GM18517 (cell line): Measurements from ENCODE around the gene NF1.

Experiments
- ATAC-seq: cut with Tn5 transposase; IDR thresholded peaks from one replicate; pipeline ENCODE4 v1.9.1; 2021; ENCODE audit warnings: mild to moderate bottlenecking, moderate library complexity; ENCODE audit not compliant: unreplicated experiment

NF1 gene

GRCh38 chr17:31418773-31419350, 324.1 kb downstream of the NF1 start:
- ATAC-seq = no peak

GRCh38 chr17:31422443-31422842, 327.7 kb downstream of the NF1 start:
- ATAC-seq = no peak

GRCh38 chr17:31424944-31425281, 330.1 kb downstream of the NF1 start:
- ATAC-seq = no peak

DNA sequence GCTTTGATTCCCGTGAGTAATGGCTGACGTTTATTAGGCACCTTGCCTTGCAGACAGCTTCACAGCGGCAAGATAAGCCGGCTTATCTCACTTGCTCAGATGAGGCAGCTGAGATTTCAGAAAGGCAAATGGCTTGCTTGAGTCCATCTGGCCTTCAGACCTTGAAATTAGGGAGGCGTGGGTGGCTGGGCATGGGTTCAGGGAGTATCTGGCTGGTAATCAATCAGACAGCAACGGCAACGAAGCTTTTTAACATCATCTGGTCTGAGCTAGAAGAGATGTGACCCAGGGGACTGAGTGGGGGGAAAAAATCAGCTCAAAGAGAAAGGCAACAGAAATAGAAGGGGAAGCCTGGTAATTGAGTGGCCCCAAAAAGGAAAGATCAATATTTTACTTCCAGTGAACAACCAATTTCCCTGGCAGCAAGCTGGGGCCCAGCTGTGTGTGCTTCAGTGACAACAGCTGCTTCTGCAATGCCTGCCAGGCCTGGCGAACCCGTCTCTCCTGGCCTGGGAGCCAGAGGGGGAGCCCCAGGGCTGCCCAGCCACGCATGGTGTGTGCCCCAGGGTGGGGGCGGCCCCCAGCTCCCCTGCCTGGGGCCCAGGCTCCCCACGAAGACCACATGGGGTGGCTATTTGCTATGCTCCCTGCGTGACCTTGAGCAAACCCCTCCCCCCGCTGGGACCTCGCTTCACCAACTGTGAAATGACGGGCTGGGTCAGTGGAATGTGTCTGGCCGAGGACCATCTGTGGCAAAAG, 330.7 kb downstream of the NF1 start:
- ATAC-seq = no peak
